Right lobe of liver (tissue), 6 donors: Measurements from ENCODE around the gene DCDC1. TPM values are rescaled to one million over a fixed set of nuclear protein-coding genes. Genes with fewer than 3 reads are reported as not detected.

Experiments used
- ATAC-seq, 4 donors: fragments of 200-7000 bp; cut with Tn5 transposase; one replicate each; pipeline ENCODE4 v1.9.1; 2020; ENCODE audit warnings: mild to moderate bottlenecking in 4 of 4, moderate library complexity in 4 of 4
- DNase-seq, 3 donors: peaks; one replicate each; pipeline ENCODE4 v3.0.0-alpha.2; 2020
- H3K27ac ChIP-seq, 3 donors: fragments of 200-600 bp; one replicate each; pipeline ENCODE4 v1.8.0; 2022
- H3K27me3 ChIP-seq, 2 donors: fragments of 200-600 bp; one replicate each; pipeline ENCODE4 v1.8.0; 2022
- H3K36me3 ChIP-seq, 4 donors: fragments of 200-600 bp; sonication (generic) in 1 of 4; one replicate each; pipeline versions ENCODE4 v1.5.1 to v1.8.0; 2017 to 2022; ENCODE audit warnings: control low read depth in 1 of 4
- H3K4me1 ChIP-seq, 4 donors: fragments of 200-600 bp; sonication (generic) in 1 of 4; one replicate each; pipeline versions ENCODE4 v1.5.1 to v1.8.0; 2017 to 2022; ENCODE audit warnings: control low read depth in 1 of 4
- H3K4me3 ChIP-seq, 3 donors: fragments of 200-600 bp; one replicate each; pipeline ENCODE4 v1.8.0; 2022
- H3K9me3 ChIP-seq, 4 donors: fragments of 200-600 bp; sonication (generic) in 1 of 4; one replicate each; pipeline versions ENCODE4 v1.5.1 to v1.8.0; 2017 to 2022; ENCODE audit warnings: control low read depth in 1 of 4
- POLR2A ChIP-seq: fragments of 450-650 bp; IDR thresholded peaks from one replicate; pipeline ENCODE4 v1.6.1; 2017; ENCODE audit warnings: antibody characterized with exemption, mild to moderate bottlenecking
- WGBS: methylation state at CpG from one replicate; pipeline ENCODE4 v1.1.6; 2018; ENCODE audit warnings: low coverage, low lambda C conversion rate; ENCODE audit not compliant: insufficient coverage; ENCODE audit errors: missing lambda C conversion rate; 5-methylcytosine and 5-hydroxymethylcytosine counted together
- intact Hi-C, 2 donors: fragments of 100-400 bp; cut with DNase I; formaldehyde crosslinking; loops; one replicate each; pipeline versions ENCODE4 v1.11.2 to v1.14.1; 2022
- long read RNA-seq: library from polyadenylated mRNA; unstranded; transcript quantifications from one replicate; pipeline ENCODE4 v2.0.0, GENCODE V29; 2019
- total RNA-seq, 6 experiments: library from RNA; depleted of rRNA in 2 of 6; stranded (reverse); fragments of >200 nt in 2 of 6; fragmentation: NEBNext Ultra II Directional in 3 of 6; extraction: Animal tissue kit (Norgen Biotek cat#: 25700) in 3 of 6; gene quantifications; one replicate each; pipeline versions ENCODE4 v1.1.0 to v1.2.4, GENCODE V29; 2016 to 2023
- TF ChIP-seq, protein P1 (sequence below), 4 donors: fragments of 200-600 bp in 3 of 4; fragments of 450-650 bp in 1 of 4; IDR thresholded peaks; one replicate each; pipeline versions ENCODE4 v1.5.1 to v1.8.0; 2016 to 2022; ENCODE audit warnings: antibody characterized with exemption in 4 of 4, mild to moderate bottlenecking in 2 of 4
- donor health status: DM: no; HTN: yes; CAD: no.
- donor health status: DM: no; HTN: no; CAD: no.
- donor health status: DM: no; HTN: no; CAD: no.
- donor health status: DM: no; HTN: yes; CAD: no.
- donor health status: DM: no; HTN: yes; CAD: no.

The DCDC1 gene, protein sequence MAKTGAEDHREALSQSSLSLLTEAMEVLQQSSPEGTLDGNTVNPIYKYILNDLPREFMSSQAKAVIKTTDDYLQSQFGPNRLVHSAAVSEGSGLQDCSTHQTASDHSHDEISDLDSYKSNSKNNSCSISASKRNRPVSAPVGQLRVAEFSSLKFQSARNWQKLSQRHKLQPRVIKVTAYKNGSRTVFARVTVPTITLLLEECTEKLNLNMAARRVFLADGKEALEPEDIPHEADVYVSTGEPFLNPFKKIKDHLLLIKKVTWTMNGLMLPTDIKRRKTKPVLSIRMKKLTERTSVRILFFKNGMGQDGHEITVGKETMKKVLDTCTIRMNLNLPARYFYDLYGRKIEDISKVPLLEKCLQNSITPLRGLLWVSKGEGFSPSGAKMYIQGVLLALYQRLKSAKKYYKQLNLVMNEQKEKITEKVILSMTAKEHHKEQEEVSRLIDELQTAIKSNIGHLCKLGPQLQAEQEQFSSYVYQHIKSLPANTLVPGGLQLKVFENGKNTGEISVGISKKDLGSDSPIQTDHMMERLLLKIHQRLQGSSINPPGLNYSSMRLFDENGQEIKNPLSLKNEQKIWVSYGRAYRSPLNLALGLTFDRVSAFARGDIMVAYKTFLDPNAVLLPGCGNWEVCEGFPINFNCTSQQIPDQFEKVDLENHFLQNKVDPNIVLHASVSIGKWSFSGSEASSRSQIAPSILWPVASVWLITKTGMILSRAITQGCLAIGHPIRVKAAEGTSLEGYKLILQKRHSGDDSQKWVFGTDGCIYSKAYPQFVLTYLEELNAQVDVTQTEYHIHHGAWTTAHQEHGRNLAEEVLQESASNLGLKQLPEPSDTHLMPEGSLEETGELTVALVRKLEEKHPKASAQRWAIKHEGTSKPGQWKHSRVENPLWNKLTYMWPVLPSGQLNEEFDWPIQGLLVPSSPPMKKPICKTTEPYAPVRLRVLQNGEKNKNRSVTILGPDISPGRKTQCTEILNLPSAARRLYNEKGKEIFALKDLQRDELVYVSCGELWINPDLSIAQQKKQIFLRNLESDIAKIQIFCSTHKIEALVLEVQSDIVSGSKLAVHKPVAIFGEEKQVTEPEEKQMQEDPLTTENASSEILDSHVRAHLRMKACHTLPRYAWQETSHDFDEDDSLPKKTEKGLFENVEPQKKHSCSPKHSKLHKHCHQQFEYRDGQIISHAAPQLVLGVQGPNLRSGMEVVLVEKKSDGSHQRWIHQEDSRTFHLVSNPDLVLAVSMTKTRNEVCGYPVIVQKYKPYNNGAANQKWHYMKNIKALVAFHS (N-terminal part only)
- 1 to 10 TPM; 1.9 to 4.8 (median 2.6) TPM for total RNA-seq
- long read RNA-seq = 0 reads

DNA sequence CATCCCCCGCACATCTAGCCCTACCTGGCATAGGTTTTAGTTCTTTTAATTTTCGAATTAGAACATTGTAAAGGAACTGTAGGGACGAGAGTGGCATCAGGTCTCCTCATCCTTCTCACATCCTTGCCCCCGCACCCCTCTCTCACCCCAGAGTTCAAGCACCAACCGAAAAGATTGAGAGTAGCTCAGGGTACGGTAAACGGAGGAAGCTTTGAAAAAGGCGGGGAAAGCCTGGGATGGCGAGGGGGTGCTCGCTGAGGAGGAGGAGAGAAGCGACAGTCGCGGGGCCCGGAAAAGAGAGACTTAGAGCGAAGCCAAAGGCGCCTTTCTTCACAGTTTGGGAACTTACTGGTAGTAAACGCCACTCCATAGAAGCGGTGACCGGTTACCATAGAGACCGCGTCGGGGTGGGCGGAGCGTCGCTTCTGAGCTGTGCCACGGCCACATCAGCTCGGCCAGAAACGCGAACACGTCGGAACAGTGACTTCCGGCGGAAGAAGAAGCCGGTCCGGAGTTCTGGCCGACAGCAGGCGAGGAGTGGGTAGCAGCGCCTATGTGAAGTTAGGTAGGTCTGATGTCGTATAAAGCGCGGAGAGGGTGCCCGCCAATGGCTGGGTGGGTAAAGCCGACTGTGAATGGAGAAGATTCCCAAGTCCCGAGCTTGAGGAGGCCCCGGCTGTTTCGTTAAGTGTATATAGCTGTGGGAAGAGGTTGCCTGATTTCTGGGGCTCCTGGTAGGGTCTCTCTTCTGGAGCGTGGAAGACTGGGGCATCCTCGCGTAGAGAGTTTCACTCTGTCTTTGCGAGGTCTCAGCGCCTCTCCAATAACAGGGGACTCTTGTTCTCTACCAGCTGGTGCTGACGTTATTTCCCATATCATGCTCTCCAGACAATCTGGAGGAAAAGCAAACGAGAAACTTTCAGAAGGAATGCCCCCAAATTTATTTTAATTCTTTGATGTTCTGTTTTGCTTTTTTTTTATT lies at the start of gene DCDC1, which contains the start of gene DNAJC24:
DCDC1 (minus strand) TSS at position 392 of the 982 bp plus-strand sequence. CDS start 41,459 bp downstream, outside the sequence.
DNAJC24 (plus strand) TSS at position 513 of the 982 bp plus-strand sequence. CDS start 889 bp downstream, outside the sequence.
- peaks cover 0 to 11% (median 0%) of the 10 kb centered on the region in 4 donors for H3K4me1 ChIP-seq
- intact Hi-C loops = no loop called here
- peak within 1 kb of the TSS; percentile 44 to 52 (median 49) for H3K27ac ChIP-seq
- no peaks in the 10 kb centered on the region for H3K36me3 ChIP-seq
- TF ChIP-seq, protein P1, sequence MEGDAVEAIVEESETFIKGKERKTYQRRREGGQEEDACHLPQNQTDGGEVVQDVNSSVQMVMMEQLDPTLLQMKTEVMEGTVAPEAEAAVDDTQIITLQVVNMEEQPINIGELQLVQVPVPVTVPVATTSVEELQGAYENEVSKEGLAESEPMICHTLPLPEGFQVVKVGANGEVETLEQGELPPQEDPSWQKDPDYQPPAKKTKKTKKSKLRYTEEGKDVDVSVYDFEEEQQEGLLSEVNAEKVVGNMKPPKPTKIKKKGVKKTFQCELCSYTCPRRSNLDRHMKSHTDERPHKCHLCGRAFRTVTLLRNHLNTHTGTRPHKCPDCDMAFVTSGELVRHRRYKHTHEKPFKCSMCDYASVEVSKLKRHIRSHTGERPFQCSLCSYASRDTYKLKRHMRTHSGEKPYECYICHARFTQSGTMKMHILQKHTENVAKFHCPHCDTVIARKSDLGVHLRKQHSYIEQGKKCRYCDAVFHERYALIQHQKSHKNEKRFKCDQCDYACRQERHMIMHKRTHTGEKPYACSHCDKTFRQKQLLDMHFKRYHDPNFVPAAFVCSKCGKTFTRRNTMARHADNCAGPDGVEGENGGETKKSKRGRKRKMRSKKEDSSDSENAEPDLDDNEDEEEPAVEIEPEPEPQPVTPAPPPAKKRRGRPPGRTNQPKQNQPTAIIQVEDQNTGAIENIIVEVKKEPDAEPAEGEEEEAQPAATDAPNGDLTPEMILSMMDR (IDR thresholded peaks at IDR 0.05) = no peak
- no peak for TF ChIP-seq POLR2A
- peak; percentile 100 for ATAC-seq
- H3K9me3 ChIP-seq = no peaks in the 10 kb centered on the region
- peak within 1 kb of the TSS; percentile 63 to 72 (median 69) for H3K4me3 ChIP-seq
- peaks cover 0 to 4% of the 10 kb centered on the region in 2 donors for H3K27me3 ChIP-seq
- DNase-seq = peak; percentile 94 to 96 (median 95)
- WGBS = under 1% methylated on average over 30 of the region's 53 CpGs

DNA sequence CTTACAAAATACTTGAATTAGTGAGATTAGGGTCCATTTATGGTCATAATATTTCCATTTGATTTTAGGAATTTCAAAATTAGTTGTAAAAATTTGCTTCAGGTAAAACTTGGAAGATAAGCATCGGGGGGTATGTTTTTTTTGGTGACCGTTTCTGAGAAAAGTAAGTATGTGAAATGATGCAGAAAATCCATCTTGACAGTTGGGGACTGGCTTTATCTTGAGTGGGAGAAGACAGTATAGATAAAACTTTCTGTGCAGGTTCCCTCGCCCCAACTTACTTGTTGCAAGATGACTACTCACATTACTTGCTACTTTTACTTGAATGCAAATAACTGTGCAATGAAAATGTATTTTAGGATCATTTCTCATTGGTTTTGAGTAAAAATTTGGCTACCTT lies 49.6 kb upstream of the DCDC1 start:
- no peaks in the 10 kb centered on the region for H3K4me1 ChIP-seq
- H3K27ac ChIP-seq = no peak overlapping the region
- DNase-seq = no peak
- no peaks in the 10 kb centered on the region for H3K9me3 ChIP-seq
- 80% methylated on average over 3 of the region's 3 CpGs for WGBS
- ATAC-seq = no peak
- intact Hi-C loops = no loop called here
- H3K36me3 ChIP-seq = no peaks in the 10 kb centered on the region
- H3K4me3 ChIP-seq = no peak overlapping the region
- H3K27me3 ChIP-seq = no peaks in the 10 kb centered on the region
- TF ChIP-seq, protein P1 (IDR thresholded peaks at IDR 0.05) = no peak
- TF ChIP-seq POLR2A = no peak

DNA sequence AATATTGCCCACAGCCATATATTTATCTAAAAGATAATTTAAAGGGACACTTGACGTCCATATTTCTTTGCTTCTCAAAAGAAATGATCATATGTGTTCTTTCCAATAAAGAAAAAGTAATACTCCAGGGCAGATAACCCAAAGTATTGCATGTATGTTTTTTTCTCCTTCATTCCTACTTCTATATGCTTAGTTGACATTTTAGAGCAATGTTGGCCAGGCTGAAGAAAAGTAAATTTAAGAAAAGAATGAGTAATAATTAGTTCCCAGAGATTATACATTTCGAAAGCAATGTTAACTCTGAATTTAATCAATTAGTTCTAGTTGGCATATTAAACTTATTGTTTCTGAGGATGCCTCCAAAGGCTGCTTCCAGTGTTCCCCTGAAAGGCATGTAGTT lies 48.3 kb upstream of the DCDC1 start:
- no peaks in the 10 kb centered on the region for H3K27me3 ChIP-seq
- no peaks in the 10 kb centered on the region for H3K36me3 ChIP-seq
- 91% methylated on average over 2 of the region's 2 CpGs for WGBS
- no peaks in the 10 kb centered on the region for H3K9me3 ChIP-seq
- H3K4me1 ChIP-seq = no peaks in the 10 kb centered on the region
- intact Hi-C loops = no loop called here
- DNase-seq = no peak
- ATAC-seq = no peak
- TF ChIP-seq POLR2A = no peak
- TF ChIP-seq, protein P1 (IDR thresholded peaks at IDR 0.05) = no peak
- no peak overlapping the region for H3K4me3 ChIP-seq
- H3K27ac ChIP-seq = no peak overlapping the region
